GM21390 (cell line): ENCODE results near the gene STARD5.
A peak's percentile ranks its signal among the peaks of the same experiment; 100 is the strongest.

Experiments
- ATAC-seq: cut with Tn5 transposase; IDR thresholded peaks from one replicate; pipeline ENCODE4 v1.9.1; 2021; ENCODE audit not compliant: unreplicated experiment

STARD5 gene

GRCh38 chr15:81294516-81294880 lies 29.4 kb downstream of the STARD5 start:
- ATAC-seq, result no peak

GRCh38 chr15:81293728-81294515 lies 30.0 kb downstream of the STARD5 start:
- peak; percentile 62 for ATAC-seq

GRCh38 chr15:81292523-81293001 lies 31.4 kb downstream of the STARD5 start:
- ATAC-seq, result peak; percentile 29

- ATAC-seq, result no peak
Observed at GRCh38 chr15:81291916-81292522, 31.9 kb downstream of the STARD5 start.

DNA sequence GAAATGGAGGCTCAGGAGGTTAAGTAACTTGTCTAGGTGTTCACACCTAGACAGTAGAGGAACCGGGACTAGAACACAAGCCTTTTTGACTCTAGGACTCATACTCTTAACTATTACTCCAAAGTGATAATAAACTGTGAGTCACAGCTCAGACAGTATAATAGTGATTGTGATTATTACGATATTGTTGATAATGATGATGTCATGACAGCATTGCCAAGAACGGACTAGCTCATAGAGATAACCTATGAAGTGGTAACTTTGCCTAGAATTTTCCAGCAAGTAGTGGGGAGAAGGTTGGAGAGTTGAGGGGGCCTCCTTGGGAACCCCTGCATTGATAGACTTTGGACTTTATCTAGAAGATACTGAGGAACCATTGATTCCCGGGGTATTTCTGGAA lies 34.0 kb downstream of the STARD5 start:
- ATAC-seq, result no peak

GRCh38 chr15:81288616-81289015 lies 35.3 kb downstream of the STARD5 start:
- ATAC-seq, result no peak

- no peak for ATAC-seq
Observed at GRCh38 chr15:81288040-81288439, 35.9 kb downstream of the STARD5 start.

DNA sequence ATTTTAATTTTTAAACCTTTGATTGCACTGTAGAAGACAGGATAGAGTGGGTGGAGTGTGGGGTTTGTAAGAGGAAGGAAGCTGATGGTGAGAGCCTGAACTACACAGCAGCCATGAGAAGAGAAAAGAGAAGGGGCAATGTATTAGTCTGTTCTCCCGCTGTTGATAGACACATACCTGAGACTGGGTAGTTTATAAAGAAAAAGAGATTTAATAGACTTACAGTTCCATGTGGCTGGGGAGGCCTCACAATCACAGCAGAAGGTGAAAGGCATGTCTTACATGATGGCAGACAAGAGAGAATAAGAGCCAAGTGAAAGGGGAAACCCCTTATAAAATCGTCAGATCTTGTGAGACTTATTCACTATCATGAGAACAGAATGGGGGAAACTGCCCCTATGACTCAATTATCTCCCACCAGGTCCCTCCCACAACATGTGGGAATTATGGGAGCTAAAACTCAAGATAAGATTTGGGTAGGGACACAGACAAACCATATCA lies 37.3 kb downstream of the STARD5 start:
- ATAC-seq, result no peak

DNA sequence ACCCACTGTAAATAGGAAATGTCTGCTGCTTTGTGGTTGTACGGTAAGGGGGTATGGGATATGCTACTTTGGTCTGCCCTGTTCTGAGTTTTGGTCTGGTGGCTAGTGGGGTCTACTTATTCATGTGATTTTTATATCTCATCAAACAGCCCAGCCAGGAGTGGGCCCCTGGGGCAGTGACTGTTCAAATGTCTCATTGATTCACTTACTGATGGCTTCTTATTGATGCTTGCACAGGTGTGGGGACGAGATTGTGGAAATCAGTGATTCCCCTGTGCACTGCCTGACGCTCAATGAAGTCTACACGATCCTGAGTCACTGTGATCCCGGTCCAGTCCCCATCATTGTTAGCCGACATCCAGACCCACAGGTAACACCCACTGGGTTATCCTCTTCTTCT lies 38.5 kb downstream of the STARD5 start:
- ATAC-seq, result no peak

- peak; percentile 69 for ATAC-seq
Observed at GRCh38 chr15:81284256-81285031, 39.5 kb downstream of the STARD5 start.

DNA sequence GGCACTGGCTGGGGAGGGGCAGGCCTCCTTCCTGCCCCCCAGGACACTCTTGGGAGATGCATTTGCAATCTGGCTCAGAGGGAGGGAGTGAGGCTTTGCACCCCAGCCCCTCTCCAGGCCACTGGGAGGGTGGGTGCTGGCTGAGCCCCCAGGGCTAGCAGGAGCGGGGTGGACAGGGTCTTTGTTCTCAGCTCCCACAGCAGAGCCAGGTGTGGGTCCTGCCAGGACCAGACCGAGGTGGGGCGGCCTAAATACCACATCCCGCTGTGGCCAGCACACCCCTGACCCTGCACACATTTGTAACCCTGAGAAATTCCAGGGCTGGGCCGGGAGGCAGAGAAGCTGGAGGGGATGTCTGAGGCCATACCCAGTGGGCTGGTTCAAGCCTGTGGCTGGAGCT lies 41.0 kb downstream of the STARD5 start:
- no peak for ATAC-seq

DNA sequence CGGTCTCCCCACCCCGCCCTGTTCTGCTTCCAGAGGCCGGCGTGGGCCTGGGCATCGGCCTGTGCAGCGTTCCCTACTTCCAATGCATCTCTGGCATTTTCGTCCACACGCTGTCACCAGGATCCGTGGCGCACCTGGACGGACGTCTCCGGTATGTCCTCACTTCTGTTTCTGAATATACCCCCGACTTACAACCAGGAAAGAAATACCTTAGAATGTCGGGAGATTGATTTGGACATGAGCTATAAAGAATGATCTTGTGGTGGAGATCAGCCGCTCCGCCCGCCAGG lies 41.4 kb downstream of the STARD5 start:
- ATAC-seq, result no peak

- ATAC-seq, result no peak
Observed at GRCh38 chr15:81281766-81282605, 42.0 kb downstream of the STARD5 start.

DNA sequence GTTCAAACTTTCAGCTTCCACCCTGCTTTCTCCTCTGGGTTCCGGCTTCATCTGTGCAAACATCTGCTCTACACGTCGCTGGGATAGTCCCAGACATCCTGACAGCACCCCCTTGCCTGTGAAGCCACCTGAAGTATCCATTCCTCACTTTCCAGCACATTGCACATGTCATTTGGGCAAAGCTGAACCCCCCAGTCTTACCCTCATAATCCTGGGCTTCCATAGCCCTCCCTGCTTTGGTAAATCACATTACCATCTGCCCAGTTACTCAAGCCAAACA lies 42.5 kb downstream of the STARD5 start:
- no peak for ATAC-seq

GRCh38 chr15:81280696-81281455 lies 43.1 kb downstream of the STARD5 start:
- no peak for ATAC-seq

DNA sequence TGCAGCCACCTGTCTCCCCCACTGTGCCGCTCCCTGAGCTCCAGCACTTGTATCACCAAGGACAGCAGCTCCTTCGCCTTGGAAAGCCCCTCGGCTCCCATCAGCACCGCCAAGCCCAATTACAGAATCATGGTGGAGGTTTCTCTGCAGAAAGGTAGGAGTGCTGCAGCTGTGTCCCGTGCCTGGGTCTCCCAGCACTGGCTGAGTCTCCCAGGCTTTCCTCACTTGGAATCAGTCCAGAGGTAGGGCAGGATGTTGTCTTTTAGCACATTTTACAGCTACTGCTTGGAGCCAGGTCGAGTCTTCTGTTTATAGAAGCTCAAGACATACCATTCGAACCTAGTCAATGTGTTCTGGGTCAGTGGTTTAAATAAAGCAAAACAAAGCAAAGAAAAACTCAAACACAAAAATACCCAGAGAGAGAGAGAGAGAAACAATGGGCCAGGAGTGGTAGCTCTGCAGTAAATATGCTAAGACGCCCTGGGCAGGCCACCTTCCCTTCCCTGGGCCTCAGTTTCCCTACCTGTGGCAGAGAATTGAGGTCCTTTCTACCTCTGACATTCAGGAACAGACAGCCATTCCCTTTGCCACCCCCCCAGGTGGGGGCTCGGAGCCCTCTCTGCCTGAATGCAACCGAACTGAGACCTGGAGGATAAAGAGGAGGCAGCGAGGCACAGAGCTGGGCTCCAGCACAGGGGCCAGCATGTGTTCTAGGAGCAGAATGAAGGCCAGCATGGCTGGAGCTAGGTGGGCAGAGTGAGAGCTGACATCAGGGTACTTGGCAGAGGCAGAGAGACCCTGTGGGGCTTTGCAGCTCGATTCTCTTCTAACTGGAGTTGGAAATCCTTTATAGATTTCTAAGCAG lies 44.1 kb downstream of the STARD5 start:
- no peak for ATAC-seq

DNA sequence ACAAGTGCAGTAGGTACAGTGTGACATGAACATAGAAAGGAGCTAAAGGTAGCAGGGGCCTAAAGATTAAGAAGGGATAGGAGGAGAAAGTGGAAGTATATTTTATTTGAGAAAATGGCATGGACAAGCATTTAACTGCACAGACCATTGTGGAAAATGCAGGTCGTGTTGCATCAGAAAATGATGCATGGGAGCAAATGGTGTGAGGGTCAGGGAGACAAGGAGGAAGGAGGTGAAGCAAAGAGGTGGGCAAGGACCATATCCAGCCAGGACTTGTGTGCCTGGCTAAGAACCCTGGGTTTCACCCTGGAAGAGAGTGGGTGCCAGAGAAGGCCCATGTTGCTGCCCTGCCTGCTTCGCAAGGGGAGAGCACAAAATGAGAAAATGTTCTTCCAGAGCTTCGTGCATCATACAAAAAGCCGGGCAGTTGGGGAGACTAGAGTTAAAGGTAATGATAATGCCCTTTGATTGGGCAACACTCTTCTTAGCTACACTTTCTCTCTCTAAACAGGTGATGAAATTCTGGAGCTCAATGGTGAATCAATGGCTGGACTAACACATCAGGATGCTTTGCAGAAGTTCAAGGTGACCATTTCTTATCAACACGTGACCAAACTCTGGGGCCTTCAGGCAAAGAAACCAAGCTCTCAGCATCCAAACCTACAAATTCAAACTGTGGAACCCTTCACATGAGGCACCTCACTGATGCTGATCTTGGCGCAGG lies 45.5 kb downstream of the STARD5 start:
- ATAC-seq, result no peak

- ATAC-seq, result no peak
Observed at GRCh38 chr15:81277851-81278250, 46.1 kb downstream of the STARD5 start.

DNA sequence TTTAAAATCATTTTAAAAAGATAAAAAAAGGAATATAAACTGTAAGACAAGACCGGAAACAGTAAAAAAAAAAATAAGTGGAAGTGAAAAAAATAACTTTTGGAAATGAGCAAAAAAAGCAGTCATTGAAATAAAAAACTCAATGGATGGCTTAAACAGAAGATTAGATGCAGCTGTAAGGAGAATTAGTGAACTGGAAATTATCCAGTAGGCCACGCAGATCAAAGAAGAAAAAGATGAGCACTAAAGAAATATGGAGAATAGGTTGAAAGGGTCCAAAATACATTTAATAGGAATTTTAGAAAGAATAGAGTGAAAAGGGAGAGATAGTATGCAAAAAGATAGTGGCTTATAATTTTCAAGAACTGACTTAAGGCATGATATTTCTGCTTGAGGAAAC lies 47.0 kb downstream of the STARD5 start:
- ATAC-seq, result no peak
